ENCODE results near the gene ZFYVE28.

DNA sequence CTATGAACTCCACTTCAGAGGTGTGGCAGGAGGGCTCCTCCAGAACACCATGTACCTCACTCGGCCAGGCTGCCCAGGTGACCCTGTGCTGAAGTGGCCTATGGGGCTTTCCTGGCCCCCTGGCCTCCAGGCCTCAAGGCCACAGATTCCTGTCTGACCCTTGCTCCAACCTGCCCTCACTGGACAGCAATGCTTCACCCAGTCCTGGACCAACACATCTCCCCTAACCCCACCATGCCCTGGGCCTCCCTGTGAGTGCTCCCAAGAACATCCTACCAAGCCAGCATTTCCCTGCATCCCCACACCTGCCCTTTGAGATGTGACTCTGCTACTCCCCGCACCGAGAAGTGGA lies 10.5 kb downstream of the ZFYVE28 start:
- no peak for TF ChIP-seq POLR2A (IDR thresholded peaks at IDR 0.05; ENCODE audit: low read depth, low read length)
- TF ChIP-seq TAF1 (IDR thresholded peaks at IDR 0.05; ENCODE audit: low read depth, low read length): no peak
- TF ChIP-seq POLR2AphosphoS5 (IDR thresholded peaks at IDR 0.05; ENCODE audit: low read depth, low read length): no peak
- TF ChIP-seq SPI1 (IDR thresholded peaks at IDR 0.05; ENCODE audit: low read depth, low read length): no peak
- no peak for TF ChIP-seq PAX5 (IDR thresholded peaks at IDR 0.05; ENCODE audit: insufficient read depth, low read length, severe bottlenecking)
